CD14-positive monocyte (primary cell): ENCODE measurements around the gene SYMPK. TPM values are rescaled to one million over a fixed set of nuclear protein-coding genes. Genes with fewer than 3 reads are reported as not detected.

Experiments used
- DNase-seq, 3 donors: peaks; one replicate each; pipeline ENCODE4 v3.0.0-alpha.2; 2011 to 2022
- H2AFZ ChIP-seq: 2 replicates; pipeline ENCODE4 v1.6.0; 2012; ENCODE audit warnings: mild to moderate bottlenecking, low read depth, low read length, inconsistent platforms; ENCODE audit not compliant: insufficient read depth, poor library complexity, severe bottlenecking
- H3K27ac ChIP-seq, 2 donors: 1 replicate in 1 of 2; 2 replicates in 1 of 2; pipeline ENCODE4 v1.5.1; 2012 to 2013; ENCODE audit warnings: low read length in 2 of 2, control low read depth in 1 of 2, inconsistent platforms in 1 of 2, low read depth in 1 of 2, mild to moderate bottlenecking in 1 of 2
- H3K27me3 ChIP-seq, 2 donors: one replicate each; pipeline versions ENCODE4 v1.6.0 to v1.6.1; 2011 to 2013; ENCODE audit warnings: low read length in 2 of 2; ENCODE audit not compliant: control insufficient read depth in 2 of 2, insufficient read depth in 2 of 2
- H3K36me3 ChIP-seq, 2 donors: replicated peaks in 1 of 2; 1 replicate in 1 of 2; 2 replicates in 1 of 2; pipeline versions ENCODE4 v1.5.1 to v1.6.1; 2012 to 2013; ENCODE audit warnings: low read length in 2 of 2, control low read depth in 1 of 2, inconsistent platforms in 1 of 2, mild to moderate bottlenecking in 1 of 2; ENCODE audit not compliant: insufficient read depth in 2 of 2, control insufficient read depth in 1 of 2
- H3K4me1 ChIP-seq, 2 donors: 1 replicate in 1 of 2; 2 replicates in 1 of 2; pipeline versions ENCODE4 v1.5.1 to v1.6.1; 2012 to 2013; ENCODE audit warnings: low read length in 2 of 2, control low read depth in 1 of 2, inconsistent platforms in 1 of 2, mild to moderate bottlenecking in 1 of 2, moderate library complexity in 1 of 2; ENCODE audit not compliant: insufficient read depth in 2 of 2, control insufficient read depth in 1 of 2
- H3K4me2 ChIP-seq: replicated peaks from 2 replicates; pipeline ENCODE3; 2012; ENCODE audit warnings: low read length, moderate library complexity, mild to moderate bottlenecking; ENCODE audit not compliant: poor library complexity, severe bottlenecking; ENCODE audit errors: extremely low read depth
- H3K4me3 ChIP-seq, 3 experiments: fragments of 200-600 bp in 1 of 3; sonication (generic) in 1 of 3; replicated peaks in 1 of 3; 1 replicate in 2 of 3; 2 replicates in 1 of 3; pipeline ENCODE4 v1.5.1; 2011 to 2013; ENCODE audit warnings: low read length in 3 of 3, mild to moderate bottlenecking in 3 of 3, control low read depth in 2 of 3, low read depth in 2 of 3, inconsistent platforms in 1 of 3, moderate library complexity in 1 of 3
- H3K79me2 ChIP-seq: 2 replicates; pipeline ENCODE4 v1.6.0; 2012; ENCODE audit warnings: mild to moderate bottlenecking, control low read depth, inconsistent platforms, low read length, moderate library complexity; ENCODE audit not compliant: insufficient read depth
- H3K9ac ChIP-seq: 2 replicates; pipeline ENCODE4 v1.6.0; 2017; ENCODE audit warnings: low read length, mild to moderate bottlenecking; ENCODE audit not compliant: insufficient read depth, poor library complexity, severe bottlenecking
- H3K9me3 ChIP-seq, 2 donors: replicated peaks in 1 of 2; 1 replicate in 1 of 2; 2 replicates in 1 of 2; pipeline versions ENCODE4 v1.5.1 to v1.6.1; 2012 to 2013; ENCODE audit warnings: low read length in 2 of 2, control low read depth in 1 of 2; ENCODE audit not compliant: control insufficient read depth in 1 of 2, insufficient read depth in 1 of 2
- H4K20me1 ChIP-seq: 2 replicates; pipeline ENCODE4 v1.6.0; 2012; ENCODE audit warnings: mild to moderate bottlenecking, low read length, control low read depth, moderate library complexity; ENCODE audit not compliant: insufficient read depth
- H3K27ac Mint-ChIP-seq, 7 donors: one replicate each; pipeline ENCODE4 v1.8.0; 2020; ENCODE audit warnings: mild to moderate bottlenecking in 7 of 7, mixed read lengths in 7 of 7, moderate library complexity in 6 of 7, inconsistent platforms in 2 of 7
- H3K27me3 Mint-ChIP-seq, 3 donors: one replicate each; pipeline ENCODE4 v1.8.0; 2021 to 2022; ENCODE audit warnings: low read depth in 3 of 3, mild to moderate bottlenecking in 3 of 3, mixed read lengths in 3 of 3, moderate library complexity in 3 of 3, inconsistent platforms in 1 of 3
- H3K36me3 Mint-ChIP-seq, 2 donors: one replicate each; pipeline ENCODE4 v1.8.0; 2020; ENCODE audit warnings: mixed read lengths in 2 of 2, inconsistent platforms in 1 of 2, mild to moderate bottlenecking in 1 of 2
- H3K4me1 Mint-ChIP-seq: one replicate; pipeline ENCODE4 v1.8.0; 2020; ENCODE audit warnings: mild to moderate bottlenecking, mixed read lengths
- H3K4me3 Mint-ChIP-seq, 2 donors: one replicate each; pipeline ENCODE4 v1.8.0; 2020; ENCODE audit warnings: mild to moderate bottlenecking in 2 of 2, mixed read lengths in 2 of 2, moderate library complexity in 1 of 2
- H3K9me3 Mint-ChIP-seq, 7 donors: one replicate each; pipeline ENCODE4 v1.8.0; 2020 to 2022; ENCODE audit warnings: mixed read lengths in 7 of 7, mild to moderate bottlenecking in 6 of 7, moderate library complexity in 6 of 7, inconsistent platforms in 2 of 7
- CTCF ChIP-seq: fragments of 200-600 bp; IDR thresholded peaks from one replicate; pipeline ENCODE4 v1.8.0; 2022; ENCODE audit warnings: antibody characterized with exemption, mild to moderate bottlenecking
- WGBS: methylation state at CpG from one replicate; pipeline ENCODE4 v1.1.5; 2013; ENCODE audit warnings: missing lambda C conversion rate; ENCODE audit not compliant: insufficient coverage; 5-methylcytosine and 5-hydroxymethylcytosine counted together
- intact Hi-C, 2 donors: fragments of 100-400 bp; cut with micrococcal nuclease; formaldehyde crosslinking; loops; one replicate each; pipeline versions ENCODE4 v1.15.0 to v1.15.1; 2023
- polyA plus RNA-seq, 3 donors: library from polyadenylated mRNA; depleted of rRNA in 1 of 3; unstranded in 2 of 3; stranded (reverse) in 1 of 3; fragments of 300-500 nt in 2 of 3; fragments of >200 nt in 1 of 3; fragmentation: Illumina TruSeq in 2 of 3; gene quantifications; 1 replicate in 2 of 3; 2 replicates in 1 of 3; pipeline ENCODE4 v1.2.3, GENCODE V29; 2012 to 2021

The SYMPK gene
- polyA plus RNA-seq, 3 donors = 5.6 to 96.1 (median 15.7) TPM

GRCh38 chr19:45792470-45793177 lies 70.3 kb downstream of the SYMPK start, which contains the start of gene DMWD:
DMWD (minus strand) TSS chr19:45792845; CDS start chr19:45792756, 89 bp downstream.
- Histone ChIP-seq H3K27ac (no peak within 1 kb of the TSS), H3K4me3 (peak within 1 kb of the TSS in 1 of 3 experiments; percentile 59), H3K79me2 (no peaks in the 10 kb centered on the region), H3K9me3 (peaks cover 6 to 23% of the 10 kb centered on the region in 2 donors), H3K36me3 (no peaks in the 10 kb centered on the region), H2AFZ (no peak within 1 kb of the TSS), H3K4me1 (peaks cover 35 to 41% of the 10 kb centered on the region in 2 donors), H3K4me2 (peak within 1 kb of the TSS; percentile 70), H3K9ac (no peak within 1 kb of the TSS), H4K20me1 (peaks cover 69% of the 10 kb centered on the region), H3K27me3 (peaks cover 62 to 80% of the 10 kb centered on the region in 2 donors)
- peak within 1 kb of the TSS; percentile 76 to 94 for H3K4me3 Mint-ChIP-seq
- peaks cover 85 to 91% (median 91%) of the 10 kb centered on the region in 3 donors for H3K27me3 Mint-ChIP-seq
- intact Hi-C loops = no loop called here
- peaks cover 33% of the 10 kb centered on the region for H3K4me1 Mint-ChIP-seq
- peak within 1 kb of the TSS in 6 of 7 donors; percentile 60 to 87 (median 74) for H3K27ac Mint-ChIP-seq
- no peak for TF ChIP-seq CTCF
- peaks cover 20 to 28% of the 10 kb centered on the region in 2 donors for H3K36me3 Mint-ChIP-seq
- H3K9me3 Mint-ChIP-seq = peaks cover 6 to 55% (median 28%) of the 10 kb centered on the region in 7 donors
- DNase-seq = peak; percentile 88 to 94 (median 89)
- under 1% methylated on average over 86 of the region's 86 CpGs for WGBS

DNA sequence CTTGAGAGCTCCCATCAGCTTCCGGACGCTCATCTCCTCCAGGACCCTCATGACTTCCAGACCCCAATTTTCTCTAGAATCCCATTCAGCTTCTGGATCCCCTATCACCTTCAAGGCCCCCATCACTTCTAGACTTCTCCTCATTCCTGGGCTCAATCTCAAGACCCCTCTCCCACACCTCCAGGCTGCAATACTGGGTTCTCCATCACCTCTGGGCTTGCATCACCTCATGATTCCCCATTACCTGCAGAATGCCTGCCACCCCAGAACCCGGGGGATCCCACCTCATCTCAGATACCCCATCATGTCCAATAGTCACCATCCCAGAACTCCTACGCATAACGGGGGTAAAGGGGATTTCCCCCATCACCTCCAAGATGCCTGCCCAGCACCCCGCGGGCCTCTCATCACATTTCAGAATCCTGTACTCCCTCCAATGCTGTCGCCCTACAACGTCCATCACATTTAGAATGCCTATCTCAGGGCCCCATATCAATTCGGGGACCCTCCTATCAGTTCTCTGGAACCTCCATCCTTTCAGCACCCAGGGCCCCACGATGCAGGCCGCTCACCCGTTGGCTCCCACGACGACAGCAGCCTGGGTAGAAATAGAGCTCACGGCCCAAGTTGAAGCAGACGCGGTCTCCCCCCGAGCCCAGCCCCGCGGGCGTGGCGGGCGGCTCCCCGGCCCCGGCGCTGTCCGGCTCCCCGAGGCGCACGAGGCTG lies 71.0 kb downstream of the SYMPK start:
- peaks cover 66 to 80% of the 10 kb centered on the region in 2 donors for H3K27me3 ChIP-seq
- H3K27ac ChIP-seq = no peak overlapping the region
- Mint-ChIP-seq H3K27me3 (peaks cover 85 to 93% (median 91%) of the 10 kb centered on the region in 3 donors), H3K4me1 (peaks cover 33% of the 10 kb centered on the region), H3K27ac (peak overlapping the region in 6 of 7 donors; percentile 59 to 87 (median 74)), H3K4me3 (peak overlapping the region; percentile 76 to 82), H3K9me3 (peaks cover 6 to 60% (median 32%) of the 10 kb centered on the region in 7 donors), H3K36me3 (peaks cover 24 to 33% of the 10 kb centered on the region in 2 donors)
- intact Hi-C loops = no loop called here
- no peak for TF ChIP-seq CTCF
- peak overlapping the region; percentile 70 for H3K4me2 ChIP-seq
- peaks cover 35 to 41% of the 10 kb centered on the region in 2 donors for H3K4me1 ChIP-seq
- no peak overlapping the region for H3K9ac ChIP-seq
- 9% methylated on average over 31 of the region's 31 CpGs for WGBS
- H3K4me3 ChIP-seq = peak overlapping the region in 1 of 3 experiments; percentile 59
- H4K20me1 ChIP-seq = peaks cover 76% of the 10 kb centered on the region
- H3K36me3 ChIP-seq = no peaks in the 10 kb centered on the region
- peaks cover 6 to 30% of the 10 kb centered on the region in 2 donors for H3K9me3 ChIP-seq
- H2AFZ ChIP-seq = no peak overlapping the region
- DNase-seq = no peak
- H3K79me2 ChIP-seq = no peaks in the 10 kb centered on the region
